H1 (cell line): ENCODE results near the gene UBE2D4. TPM values are rescaled to one million over a fixed set of nuclear protein-coding genes. Genes with fewer than 3 reads are reported as not detected.

Experiments
- CTCF ChIA-PET: fragments of 300-600 bp; sonication (Branson Sonifier 250); formaldehyde crosslinking; loops from one replicate; lab custom pipeline; 2021; ENCODE audit not compliant: partially characterized antibody; lab: Charles Lee
- POLR2A ChIA-PET: fragments of 300-600 bp; sonication (Branson Sonifier 250); formaldehyde crosslinking; loops from one replicate; lab custom pipeline; 2021; ENCODE audit warnings: inconsistent platforms; ENCODE audit not compliant: partially characterized antibody; lab: Charles Lee
- DNase-seq, 2 experiments: peaks; one replicate each; pipeline versions ENCODE4 v3.0.0 to v3.0.0-alpha.2; 2010 to 2022; ENCODE audit warnings: low spot score in 2 of 2, low read depth in 1 of 2, mixed read lengths in 1 of 2
- FAIRE-seq: peaks from 2 replicates; lab custom pipeline; 2011; peaks lifted over from hg19 to GRCh38; lab: Jason Lieb, UNC
- H2AFZ ChIP-seq: 2 replicates; pipeline ENCODE4 v1.8.1; 2012; ENCODE audit warnings: low read length, inconsistent platforms
- H2AK5ac ChIP-seq: 2 replicates; pipeline ENCODE4 v1.6.1; 2013; ENCODE audit warnings: low read depth, low read length
- H2BK120ac ChIP-seq: replicated peaks from 2 replicates; pipeline ENCODE3; 2013; ENCODE audit warnings: low read depth, low read length, inconsistent platforms
- H2BK12ac ChIP-seq: 2 replicates; pipeline ENCODE4 v1.6.1; 2013; ENCODE audit warnings: low read depth, low read length
- H2BK15ac ChIP-seq: 2 replicates; pipeline ENCODE4 v1.6.1; 2013; ENCODE audit warnings: low read length
- H2BK20ac ChIP-seq: 2 replicates; pipeline ENCODE4 v1.6.1; 2013; ENCODE audit warnings: low read length
- H2BK5ac ChIP-seq: 2 replicates; pipeline ENCODE4 v1.6.1; 2013; ENCODE audit warnings: low read depth, low read length
- H3K14ac ChIP-seq: 2 replicates; pipeline ENCODE4 v1.6.1; 2013; ENCODE audit warnings: inconsistent platforms; ENCODE audit not compliant: insufficient read length
- H3K18ac ChIP-seq: 2 replicates; pipeline ENCODE4 v1.6.1; 2013; ENCODE audit warnings: low read length; ENCODE audit errors: extremely low read depth
- H3K23ac ChIP-seq: 2 replicates; pipeline ENCODE4 v1.6.1; 2013; ENCODE audit warnings: inconsistent platforms; ENCODE audit not compliant: insufficient read length
- H3K23me2 ChIP-seq: 2 replicates; pipeline ENCODE4 v1.6.1; 2013; ENCODE audit warnings: low read depth, low read length
- H3K27ac ChIP-seq: 2 replicates; pipeline ENCODE4 v1.6.1; 2011; ENCODE audit warnings: low read depth, low read length, inconsistent platforms
- H3K27me3 ChIP-seq, 4 experiments: replicated peaks in 1 of 4; 1 replicate in 1 of 4; 2 replicates in 3 of 4; pipeline versions ENCODE4 v1.6.1 to v1.8.1; 2011 to 2013; ENCODE audit warnings: low read length in 3 of 4, mild to moderate bottlenecking in 3 of 4, inconsistent platforms in 2 of 4, mixed read lengths in 2 of 4, moderate library complexity in 1 of 4; ENCODE audit not compliant: control insufficient read depth in 3 of 4, insufficient read depth in 3 of 4; ENCODE audit errors: extremely low read depth in 1 of 4
- H3K36me3 ChIP-seq, 4 experiments: 2 replicates each; pipeline versions ENCODE4 v1.6.1 to v1.8.1; 2011 to 2013; ENCODE audit warnings: mild to moderate bottlenecking in 4 of 4, low read length in 3 of 4, moderate library complexity in 2 of 4, control low read depth in 1 of 4, inconsistent platforms in 1 of 4; ENCODE audit not compliant: insufficient read depth in 4 of 4, control insufficient read depth in 2 of 4
- H3K4ac ChIP-seq: replicated peaks from 2 replicates; pipeline ENCODE3; 2013; ENCODE audit warnings: low read length, low read depth, mixed read lengths, inconsistent platforms; ENCODE audit not compliant: insufficient read length
- H3K4me1 ChIP-seq, 4 experiments: replicated peaks in 1 of 4; 1 replicate in 1 of 4; 2 replicates in 3 of 4; pipeline versions ENCODE4 v1.6.1 to v1.8.1; 2011 to 2013; ENCODE audit warnings: low read length in 3 of 4, inconsistent platforms in 2 of 4, mixed read lengths in 1 of 4; ENCODE audit not compliant: insufficient read depth in 4 of 4, control insufficient read depth in 3 of 4
- H3K4me2 ChIP-seq, 2 experiments: 2 replicates each; pipeline versions ENCODE4 v1.6.1 to v1.8.1; 2011 to 2013; ENCODE audit warnings: low read depth in 2 of 2, low read length in 2 of 2, control low read depth in 1 of 2, inconsistent platforms in 1 of 2, mild to moderate bottlenecking in 1 of 2; ENCODE audit not compliant: insufficient read depth in 1 of 2
- H3K4me3 ChIP-seq, 4 experiments: fragments of 200-600, 300-600 bp in 1 of 4; sonication (generic), shearing (Covaris generic), sonication (Bioruptor Twin) in 1 of 4; 2 replicates each; pipeline versions ENCODE4 v1.5.1 to v1.8.1; 2011 to 2016; ENCODE audit warnings: low read length in 4 of 4, low read depth in 3 of 4, control low read depth in 2 of 4, inconsistent platforms in 2 of 4, mild to moderate bottlenecking in 2 of 4, mixed read lengths in 1 of 4, moderate library complexity in 1 of 4; ENCODE audit not compliant: insufficient read depth in 2 of 4; ENCODE audit errors: extremely low read depth in 1 of 4
- H3K56ac ChIP-seq: replicated peaks from 2 replicates; pipeline ENCODE3; 2013; ENCODE audit warnings: low read depth, mild to moderate bottlenecking, mixed read lengths, low read length, inconsistent platforms; ENCODE audit not compliant: insufficient read length
- H3K79me1 ChIP-seq: 2 replicates; pipeline ENCODE4 v1.6.1; 2013; ENCODE audit warnings: low read depth, low read length, control low read depth
- H3K79me2 ChIP-seq, 2 experiments: 2 replicates each; pipeline versions ENCODE4 v1.6.1 to v1.8.1; 2012 to 2013; ENCODE audit warnings: low read length in 2 of 2, mild to moderate bottlenecking in 2 of 2, inconsistent platforms in 1 of 2; ENCODE audit not compliant: insufficient read depth in 2 of 2, control insufficient read depth in 1 of 2
- H3K9ac ChIP-seq, 4 experiments: replicated peaks in 1 of 4; 1 replicate in 1 of 4; 2 replicates in 3 of 4; pipeline versions ENCODE4 v1.6.1 to v1.8.1; 2011 to 2013; ENCODE audit warnings: low read depth in 3 of 4, low read length in 3 of 4, control low read depth in 2 of 4, mild to moderate bottlenecking in 2 of 4, moderate library complexity in 2 of 4, inconsistent platforms in 1 of 4; ENCODE audit errors: extremely low read depth in 1 of 4
- H3K9me3 ChIP-seq, 2 experiments: 2 replicates each; pipeline versions ENCODE4 v1.6.1 to v1.8.1; 2012 to 2013; ENCODE audit warnings: mild to moderate bottlenecking in 2 of 2, moderate library complexity in 2 of 2, control low read depth in 1 of 2, inconsistent platforms in 1 of 2, low read depth in 1 of 2, low read length in 1 of 2, mixed read lengths in 1 of 2; ENCODE audit not compliant: insufficient read depth in 2 of 2
- H4K20me1 ChIP-seq, 2 experiments: replicated peaks in 1 of 2; 2 replicates each; pipeline versions ENCODE3 to v1.8.1; 2011 to 2013; ENCODE audit warnings: inconsistent platforms in 2 of 2, low read length in 2 of 2, mild to moderate bottlenecking in 1 of 2; ENCODE audit not compliant: insufficient read depth in 2 of 2, control insufficient read depth in 1 of 2
- H4K5ac ChIP-seq: 2 replicates; pipeline ENCODE4 v1.6.1; 2013; ENCODE audit warnings: low read length, low read depth, mixed read lengths, inconsistent platforms; ENCODE audit not compliant: insufficient read length
- H4K8ac ChIP-seq: 2 replicates; pipeline ENCODE4 v1.8.0; 2013; ENCODE audit warnings: mild to moderate bottlenecking, moderate library complexity, low read length, inconsistent platforms; ENCODE audit not compliant: insufficient read depth; ENCODE audit errors: extremely low read depth
- H4K91ac ChIP-seq: replicated peaks from 2 replicates; pipeline ENCODE3; 2013; ENCODE audit warnings: low read length, mixed read lengths, inconsistent platforms; ENCODE audit not compliant: insufficient read length
- ASH2L ChIP-seq: fragments of 200-600, 300-600 bp; sonication (generic); IDR thresholded peaks from one replicate; pipeline ENCODE4 v1.7.1; 2017; ENCODE audit warnings: low read length
- HDAC2 ChIP-seq, 2 experiments: fragments of 300-600 bp in 1 of 2; sonication (generic) in 1 of 2; IDR thresholded peaks; 2 replicates each; pipeline ENCODE4 v1.6.1; 2011 to 2012; ENCODE audit warnings: low read depth in 2 of 2, low read length in 2 of 2, mild to moderate bottlenecking in 2 of 2, moderate library complexity in 2 of 2, borderline replicate concordance in 1 of 2, inconsistent platforms in 1 of 2
- RAD21 ChIP-seq, 2 experiments: IDR thresholded peaks in 1 of 2; conservative IDR thresholded peaks in 1 of 2; 2 replicates each; pipeline ENCODE4 v1.6.1; 2011; ENCODE audit warnings: low read depth in 2 of 2, low read length in 2 of 2, improper control_type of control experiment in 1 of 2, inconsistent platforms in 1 of 2, mild to moderate bottlenecking in 1 of 2, moderate library complexity in 1 of 2
- SIN3A ChIP-seq, 2 experiments: IDR thresholded peaks in 1 of 2; conservative IDR thresholded peaks in 1 of 2; 2 replicates each; pipeline ENCODE4 v1.6.1; 2011 to 2012; ENCODE audit warnings: low read length in 2 of 2, improper control_type of control experiment in 1 of 2, low read depth in 1 of 2, mild to moderate bottlenecking in 1 of 2
- SIX5 ChIP-seq: IDR thresholded peaks from 2 replicates; pipeline ENCODE4 v1.6.1; 2011; ENCODE audit warnings: mild to moderate bottlenecking, low read depth, low read length
- WGBS, 2 experiments: shearing (Covaris generic) in 1 of 2; methylation state at CpG; one replicate each; pipeline versions ENCODE4 v1.1.6 to v1.1.7; 2013 to 2015; ENCODE audit warnings: low lambda C conversion rate in 2 of 2, mixed read lengths in 2 of 2, inconsistent platforms in 1 of 2, low coverage in 1 of 2, missing lambda C conversion rate in 1 of 2; ENCODE audit not compliant: insufficient replicate concordance in 2 of 2, insufficient coverage in 1 of 2, insufficient read length in 1 of 2; ENCODE audit errors: extremely low coverage in 1 of 2, missing lambda C conversion rate in 1 of 2; 5-methylcytosine and 5-hydroxymethylcytosine counted together
- polyA plus RNA-seq, 7 experiments: library from polyadenylated mRNA; depleted of rRNA in 3 of 7; stranded (reverse) in 5 of 7; unstranded in 2 of 7; fragments of >200 nt in 5 of 7; fragments of 200-250 nt in 2 of 7; gene quantifications; 1 replicate in 5 of 7; 2 replicates in 1 of 7; 4 replicates in 1 of 7; pipeline versions ENCODE4 v1.2.1 to v1.2.3, GENCODE V29; 2011 to 2013; ENCODE audit warnings: missing spikeins in 2 of 7, mixed read lengths in 2 of 7
- total RNA-seq: library from RNA; stranded (reverse); fragmentation: NEBNext Ultra II Directional; extraction: Animal tissue kit (Norgen Biotek cat#: 25700); gene quantifications from 2 replicates; pipeline ENCODE4 v1.2.1, GENCODE V29; 2021
- TF ChIP-seq, protein P1 (sequence below): IDR thresholded peaks from 2 replicates; pipeline ENCODE4 v1.6.1; 2012; ENCODE audit warnings: low read length, inconsistent platforms

UBE2D4 gene
- total and polyA plus RNA-seq, 2 of the 8 experiments (the other 6 are each of a cell fraction or from before 2014, with no cell fraction given): 3.4 to 9.4 TPM

DNA sequence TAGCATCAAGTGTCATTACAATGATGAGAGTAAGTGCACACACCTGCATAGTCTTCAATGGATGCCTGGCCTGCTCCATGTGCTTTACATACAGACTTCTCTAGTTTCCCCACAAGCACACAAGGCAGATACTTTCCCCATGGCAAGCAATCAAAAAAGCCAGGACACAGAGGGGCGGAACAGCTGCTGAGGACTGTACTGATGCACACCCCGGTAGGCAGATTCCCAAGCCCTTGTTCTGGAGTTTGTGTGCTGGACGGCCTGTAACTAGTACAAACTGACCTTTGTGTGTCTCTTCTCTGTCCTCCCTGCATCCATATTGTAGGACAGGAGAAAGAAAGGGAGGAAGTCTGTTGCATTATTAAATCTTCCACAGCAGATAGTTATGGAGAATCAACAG lies 25.8 kb downstream of the UBE2D4 start:
- Histone ChIP-seq H2BK120ac (no peak overlapping the region), H3K4ac (no peak overlapping the region), H2AK5ac (no peak overlapping the region), H3K4me3 (no peak overlapping the region), H3K27me3 (no peaks in the 10 kb centered on the region), H2AFZ (no peak overlapping the region), H2BK12ac (no peak overlapping the region), H3K23ac (no peak overlapping the region), H3K14ac (no peak overlapping the region), H3K4me2 (no peak overlapping the region), H4K8ac (no peak overlapping the region), H3K79me2 (no peaks in the 10 kb centered on the region), H4K20me1 (no peaks in the 10 kb centered on the region), H3K4me1 (no peaks in the 10 kb centered on the region), H4K91ac (no peak overlapping the region), H4K5ac (no peak overlapping the region), H3K36me3 (no peaks in the 10 kb centered on the region), H3K9ac (no peak overlapping the region), H3K18ac (no peak overlapping the region), H3K9me3 (no peaks in the 10 kb centered on the region), H3K23me2 (no peaks in the 10 kb centered on the region), H3K56ac (no peak overlapping the region), H2BK15ac (no peak overlapping the region), H3K27ac (no peak overlapping the region), H2BK5ac (no peak overlapping the region), H2BK20ac (no peak overlapping the region), H3K79me1 (no peaks in the 10 kb centered on the region)
- CTCF ChIA-PET: no interaction called here
- DNase-seq (no peak), FAIRE-seq (no peak)
- POLR2A ChIA-PET: no interaction called here
- 84% methylated on average over 3 of the region's 3 CpGs; no CpG with 5 or more reads in 1 of the 2 experiments for WGBS, 2 experiments
- TF ChIP-seq HDAC2 (IDR thresholded peaks at IDR 0.05; ENCODE audit: borderline replicate concordance in 1 of 2, low read depth in 2 of 2, low read length in 2 of 2) (no peak), ASH2L (no peak), RAD21 (IDR thresholded peaks at IDR 0.05 in 1 of 2, conservative IDR thresholded peaks at IDR 0.05 in 1 of 2; ENCODE audit: low read depth in 2 of 2, low read length in 2 of 2) (no peak), SIX5 (no peak), SIN3A (conservative IDR thresholded peaks at IDR 0.05 in 1 of 2, IDR thresholded peaks at IDR 0.05 in 1 of 2; ENCODE audit: low read depth in 1 of 2, low read length in 2 of 2) (no peak)
- TF ChIP-seq, protein P1, sequence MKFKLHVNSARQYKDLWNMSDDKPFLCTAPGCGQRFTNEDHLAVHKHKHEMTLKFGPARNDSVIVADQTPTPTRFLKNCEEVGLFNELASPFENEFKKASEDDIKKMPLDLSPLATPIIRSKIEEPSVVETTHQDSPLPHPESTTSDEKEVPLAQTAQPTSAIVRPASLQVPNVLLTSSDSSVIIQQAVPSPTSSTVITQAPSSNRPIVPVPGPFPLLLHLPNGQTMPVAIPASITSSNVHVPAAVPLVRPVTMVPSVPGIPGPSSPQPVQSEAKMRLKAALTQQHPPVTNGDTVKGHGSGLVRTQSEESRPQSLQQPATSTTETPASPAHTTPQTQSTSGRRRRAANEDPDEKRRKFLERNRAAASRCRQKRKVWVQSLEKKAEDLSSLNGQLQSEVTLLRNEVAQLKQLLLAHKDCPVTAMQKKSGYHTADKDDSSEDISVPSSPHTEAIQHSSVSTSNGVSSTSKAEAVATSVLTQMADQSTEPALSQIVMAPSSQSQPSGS: no peak
